Islet of Langerhans (tissue), 1 donor: ENCODE results near the gene UHRF2.
"Not testable (repeated sequence)": the region's sequence is repeated elsewhere in the genome, so short reads cannot be mapped to it uniquely, and the experiment has no call there.

Experiments used
- FAIRE-seq: peaks from one replicate; lab custom pipeline; 2011; peaks lifted over from hg19 to GRCh38; lab: Jason Lieb, UNC

UHRF2 gene

DNA sequence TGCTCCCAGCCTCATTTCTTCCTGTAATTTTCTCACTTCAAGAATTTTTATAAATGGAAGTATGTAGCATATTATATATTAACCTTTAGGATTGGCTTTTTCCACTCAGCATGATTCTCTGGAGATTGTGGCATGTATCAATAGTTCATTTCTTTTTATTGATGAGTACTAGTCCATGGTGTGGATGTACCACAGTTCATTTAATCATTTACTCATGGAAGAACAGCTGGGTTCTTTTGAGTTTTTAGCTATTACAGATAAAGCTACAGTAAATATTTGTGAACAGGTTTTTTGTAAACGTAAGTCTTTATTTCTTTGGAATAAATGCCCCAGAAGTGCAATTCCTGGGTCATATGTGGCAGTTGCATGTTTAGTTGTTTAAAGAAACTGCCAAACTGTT, 76.1 kb downstream of the UHRF2 start:
- peak; percentile 24 for FAIRE-seq

- FAIRE-seq: no peak
Observed at GRCh38 chr9:6490863-6491262, 77.9 kb downstream of the UHRF2 start.

GRCh38 chr9:6495466-6495865, 82.5 kb downstream of the UHRF2 start:
- no peak for FAIRE-seq

GRCh38 chr9:6498982-6499381, 86.0 kb downstream of the UHRF2 start:
- no peak for FAIRE-seq

DNA sequence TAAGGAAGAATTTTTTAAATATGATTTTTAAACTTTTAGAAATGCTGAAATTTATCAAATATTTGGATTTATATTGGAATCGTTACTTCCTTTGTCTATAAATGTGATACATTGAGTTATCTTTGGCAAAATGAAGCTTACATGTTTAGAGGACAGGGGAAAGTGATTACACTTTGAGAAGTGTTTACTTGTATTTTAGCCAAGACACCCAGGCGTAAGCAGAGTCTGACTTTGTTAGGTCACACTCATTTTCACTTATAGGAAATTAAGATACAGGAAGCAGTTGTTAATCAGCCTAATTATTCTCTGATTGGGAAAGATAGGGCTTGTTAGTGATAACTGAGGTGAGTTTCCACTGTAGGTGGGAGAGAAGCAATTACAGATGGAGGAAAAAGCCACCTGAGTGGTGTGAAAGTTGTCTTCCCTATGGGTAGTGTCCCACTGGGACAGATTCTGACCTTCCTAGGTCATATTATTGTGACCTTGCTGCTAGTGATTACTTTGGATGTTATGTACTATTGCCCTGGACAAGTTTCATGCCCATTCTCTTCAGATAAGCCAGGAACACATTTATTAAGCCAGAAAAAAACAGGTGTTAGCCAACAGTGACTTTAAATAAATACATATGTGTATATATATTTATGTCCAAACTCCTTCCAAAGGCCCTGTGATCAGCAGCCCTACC, 88.7 kb downstream of the UHRF2 start:
- FAIRE-seq: no peak

DNA sequence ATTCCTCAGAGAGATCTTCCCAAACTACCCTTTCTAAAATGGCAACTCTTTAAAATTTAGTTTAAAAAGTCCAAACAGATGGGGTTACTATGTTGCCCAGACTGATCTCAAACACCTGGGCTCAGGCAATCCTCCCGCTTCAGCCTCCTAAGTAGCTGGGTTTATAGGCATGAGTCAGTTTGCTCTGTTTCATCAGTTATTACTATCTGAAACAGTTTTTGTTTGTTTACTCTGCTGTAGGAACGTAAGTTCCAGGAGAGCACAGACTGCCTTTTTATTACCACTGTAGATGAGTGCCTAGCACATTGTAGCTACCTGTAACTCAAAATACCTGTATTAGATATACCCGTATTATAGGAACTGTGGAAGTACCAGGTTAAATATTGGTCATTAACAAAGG, 89.4 kb downstream of the UHRF2 start:
- no peak for FAIRE-seq

GRCh38 chr9:6506571-6506970, 93.6 kb downstream of the UHRF2 start:
- no peak for FAIRE-seq

DNA sequence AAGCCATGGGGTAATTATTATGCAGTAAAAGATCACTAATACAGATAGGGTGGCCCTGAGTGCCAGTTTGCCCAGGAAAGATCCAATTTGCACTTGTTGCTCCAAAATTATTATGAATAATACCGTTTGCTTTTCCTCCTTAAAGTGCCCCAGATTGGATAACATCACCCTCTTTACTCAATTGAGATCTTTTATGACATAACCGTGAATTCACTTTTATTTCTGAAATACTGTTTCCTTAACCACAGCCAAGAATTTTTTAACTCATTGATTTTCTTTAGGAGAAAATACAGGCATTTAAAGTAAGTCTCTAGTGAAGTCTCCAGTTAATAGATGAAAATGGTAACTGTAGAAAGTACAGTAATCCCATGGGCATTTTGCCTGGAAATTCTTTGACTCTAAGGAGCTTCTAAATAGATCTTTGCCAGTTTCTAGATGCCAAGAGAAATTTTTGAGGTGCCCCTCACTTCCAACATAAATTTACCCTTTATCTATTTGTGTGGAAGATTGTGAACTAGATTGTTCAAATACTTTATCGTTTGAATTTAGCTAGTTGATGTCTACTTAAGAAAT, 99.2 kb downstream of the UHRF2 start:
- no peak for FAIRE-seq

GRCh38 chr9:6522263-6522662, 109.3 kb downstream of the UHRF2 start:
- FAIRE-seq: no peak

- no peak for FAIRE-seq
Observed at GRCh38 chr9:6525326-6526045, 112.5 kb downstream of the UHRF2 start.

- no peak for FAIRE-seq
Observed at GRCh38 chr9:6535594-6535993, 122.6 kb downstream of the UHRF2 start.

DNA sequence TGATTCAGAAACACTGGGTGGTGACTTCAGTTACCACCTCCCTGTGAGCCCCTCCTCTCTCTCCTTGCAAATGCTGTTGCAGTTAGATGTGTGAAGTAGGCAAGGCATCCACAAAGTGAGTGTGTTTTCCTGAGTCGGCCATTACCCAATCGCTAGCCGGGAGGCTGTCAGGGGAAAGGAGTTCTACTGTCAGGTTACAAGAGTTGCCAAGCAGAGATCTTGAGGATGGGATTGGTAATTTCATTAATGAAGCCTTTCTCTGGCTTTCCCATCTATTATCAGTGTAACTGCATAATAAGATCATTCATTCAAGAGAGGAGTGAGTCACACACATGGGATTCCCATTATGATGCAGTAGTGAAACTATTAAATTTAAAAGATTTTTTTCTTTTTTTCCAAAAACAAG, 125.7 kb downstream of the UHRF2 start:
- FAIRE-seq: no peak

GRCh38 chr9:6542617-6543016, 129.6 kb downstream of the UHRF2 start:
- FAIRE-seq: not testable (repeated sequence)

GRCh38 chr9:6543204-6543603, 130.2 kb downstream of the UHRF2 start:
- FAIRE-seq: no peak

DNA sequence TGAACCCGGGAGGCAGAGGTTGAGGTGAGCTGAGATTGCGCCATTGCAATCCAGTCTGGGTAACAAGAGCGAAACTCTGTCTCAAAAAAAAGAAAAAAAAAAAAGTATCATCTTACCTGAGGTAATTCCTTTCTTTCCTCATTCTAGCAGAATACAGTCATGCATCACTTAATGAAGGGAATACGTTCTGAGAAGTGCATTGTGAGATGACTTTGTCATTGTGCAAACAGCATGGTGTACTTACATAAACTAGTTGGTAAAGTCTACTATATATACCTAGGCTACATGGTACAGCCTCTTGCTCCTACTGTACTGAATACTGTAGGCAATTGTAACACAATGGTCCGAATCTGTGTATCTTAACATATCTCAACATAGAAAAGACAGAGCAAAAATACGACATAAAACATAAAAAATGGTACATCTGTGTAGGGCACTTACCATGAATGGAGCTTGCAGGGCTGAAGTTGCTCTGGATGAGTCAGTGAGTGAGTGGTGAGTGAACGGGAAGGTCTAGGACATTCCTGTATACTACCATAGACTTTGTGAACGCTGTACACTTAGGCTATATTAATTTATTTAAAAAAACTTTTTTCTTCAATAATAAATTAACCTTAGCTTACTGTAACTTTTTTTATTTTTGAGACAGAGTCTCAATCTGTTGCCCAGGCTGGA, 132.2 kb downstream of the UHRF2 start:
- no peak for FAIRE-seq

- FAIRE-seq: no peak
Observed at GRCh38 chr9:6549106-6549800, 136.3 kb downstream of the UHRF2 start.

GRCh38 chr9:6551136-6551535, 138.1 kb downstream of the UHRF2 start:
- no peak for FAIRE-seq

DNA sequence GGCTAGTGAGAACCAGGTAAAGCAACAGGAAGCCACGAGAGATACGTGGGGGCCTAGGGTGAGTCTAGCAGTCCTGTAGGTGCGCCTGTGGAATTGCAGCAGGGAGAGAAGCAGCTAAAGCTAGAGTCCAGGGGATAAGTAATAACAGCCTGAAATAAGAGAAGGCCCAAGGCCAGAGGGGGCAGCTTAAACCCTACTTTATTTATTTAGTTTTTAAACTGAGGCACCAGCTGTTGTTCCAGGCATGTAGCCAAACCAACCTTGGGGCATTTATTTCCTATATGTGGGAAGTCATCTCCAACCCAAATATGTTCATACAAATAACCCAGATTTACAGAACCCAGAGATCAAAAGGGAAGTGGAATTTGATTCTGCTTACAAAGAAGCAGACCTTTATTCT, 139.0 kb downstream of the UHRF2 start:
- no peak for FAIRE-seq

DNA sequence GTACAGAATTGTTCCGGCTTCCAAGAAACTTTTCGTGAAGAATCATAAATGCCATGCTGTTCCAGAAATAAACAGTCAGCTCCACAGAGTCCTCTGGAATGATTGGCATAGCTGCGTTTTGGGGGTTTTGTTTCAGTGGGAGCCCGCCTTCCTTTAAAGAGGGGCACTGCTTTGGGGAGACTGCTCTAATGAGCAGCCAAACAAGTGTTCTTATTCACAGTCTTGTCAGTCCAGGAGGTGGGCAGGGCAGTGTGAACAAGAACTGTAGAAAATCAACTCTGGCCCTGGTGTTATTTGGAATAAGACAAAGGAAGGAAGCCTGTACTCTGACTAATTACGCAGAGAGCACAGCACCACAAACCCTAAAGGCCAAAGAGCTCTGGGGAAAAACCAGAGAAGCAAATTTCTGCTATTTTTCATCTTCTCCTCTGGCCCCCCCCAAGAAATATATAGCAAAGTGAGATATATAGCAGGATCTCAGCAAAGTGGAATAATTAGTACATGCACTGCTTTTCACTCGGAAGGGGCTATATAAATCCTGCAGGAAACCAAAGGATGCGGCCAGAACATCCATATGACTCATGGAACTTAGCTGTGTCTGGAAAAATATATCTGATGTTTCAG, 139.6 kb downstream of the UHRF2 start:
- no peak for FAIRE-seq

DNA sequence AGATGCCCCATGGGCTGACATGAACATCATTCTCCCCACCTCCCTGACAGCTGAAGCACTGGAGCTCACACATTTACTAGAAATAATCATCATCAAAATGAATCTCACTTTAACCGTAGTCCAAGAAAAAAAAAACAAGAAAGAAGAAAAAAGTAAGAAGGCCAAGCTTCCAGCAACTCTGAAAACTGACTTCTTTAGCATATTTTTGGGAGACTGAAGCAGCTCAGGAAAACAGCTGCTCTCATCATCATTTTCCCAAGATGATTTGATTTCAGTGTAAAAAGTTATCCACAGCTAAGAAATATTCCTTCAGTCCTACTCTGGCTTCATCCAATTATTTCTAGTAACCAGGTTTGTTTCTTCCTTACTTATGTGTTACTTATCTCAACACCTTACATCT, 140.9 kb downstream of the UHRF2 start:
- no peak for FAIRE-seq
